Measurements from ENCODE around the gene XRCC5.

GRCh38 chr2:216163518-216163917 lies 54.4 kb downstream of the XRCC5 start:
- TF ChIP-seq TAF1 (IDR thresholded peaks at IDR 0.05; ENCODE audit: borderline replicate concordance, low read depth, low read length) (no peak), POLR2AphosphoS5 (IDR thresholded peaks at IDR 0.05; ENCODE audit: low read depth, low read length) (no peak)

Data from GM12892 (cell line).